Kidney tubule cell (primary cell): Measurements from ENCODE around the gene DMRT1.

Experiments
- DNase-seq: peaks from one replicate; pipeline ENCODE4 v3.0.0-alpha.2; 2018; ENCODE audit warnings: low spot score

DMRT1 gene

GRCh38 chr9:922171-922570, 80.7 kb downstream of the DMRT1 start:
- DNase-seq, result no peak

GRCh38 chr9:922731-923130, 81.2 kb downstream of the DMRT1 start:
- DNase-seq, result no peak

- no peak for DNase-seq
Observed at GRCh38 chr9:926976-927375, 85.5 kb downstream of the DMRT1 start.

GRCh38 chr9:928363-929042, 87.0 kb downstream of the DMRT1 start:
- DNase-seq, result peak; percentile 71

GRCh38 chr9:929719-930118, 88.2 kb downstream of the DMRT1 start:
- no peak for DNase-seq

GRCh38 chr9:933356-933755, 91.9 kb downstream of the DMRT1 start:
- no peak for DNase-seq

GRCh38 chr9:935348-935965, 94.0 kb downstream of the DMRT1 start:
- peak; percentile 52 for DNase-seq

- peak; percentile 21 for DNase-seq
Observed at GRCh38 chr9:942805-943580, 101.5 kb downstream of the DMRT1 start.

GRCh38 chr9:947985-948384, 106.5 kb downstream of the DMRT1 start:
- no peak for DNase-seq

GRCh38 chr9:948497-948896, 107.0 kb downstream of the DMRT1 start:
- DNase-seq, result no peak

- no peak for DNase-seq
Observed at GRCh38 chr9:950139-950538, 108.6 kb downstream of the DMRT1 start.

GRCh38 chr9:952546-952945, 111.0 kb downstream of the DMRT1 start:
- no peak for DNase-seq

- no peak for DNase-seq
Observed at GRCh38 chr9:959105-959504, 117.6 kb downstream of the DMRT1 start.

GRCh38 chr9:959914-960313, 118.4 kb downstream of the DMRT1 start:
- DNase-seq, result no peak

GRCh38 chr9:962023-962422, 120.5 kb downstream of the DMRT1 start:
- peak; percentile 30 for DNase-seq

- DNase-seq, result no peak
Observed at GRCh38 chr9:965497-965896, 124.0 kb downstream of the DMRT1 start.

GRCh38 chr9:966870-967269, 125.4 kb downstream of the DMRT1 start:
- DNase-seq, result no peak

GRCh38 chr9:967436-967835, 125.9 kb downstream of the DMRT1 start:
- DNase-seq, result no peak

- DNase-seq, result peak; percentile 12
Observed at GRCh38 chr9:967903-968641, 126.6 kb downstream of the DMRT1 start.

- no peak for DNase-seq
Observed at GRCh38 chr9:969310-970150, 128.0 kb downstream of the DMRT1 start.

- no peak for DNase-seq
Observed at GRCh38 chr9:970151-970996, 128.9 kb downstream of the DMRT1 start.
